Kidney (tissue), 14 donors: ENCODE results near the gene TGFB1. TPM values are rescaled to one million over a fixed set of nuclear protein-coding genes. Genes with fewer than 3 reads are reported as not detected.

Experiments
- DNase-seq, 5 donors: peaks; one replicate each; pipeline ENCODE4 v3.0.0-alpha.2; 2013 to 2020
- FAIRE-seq: peaks from 2 replicates; lab custom pipeline; 2012; peaks lifted over from hg19 to GRCh38; lab: Jason Lieb, UNC
- H3K27ac ChIP-seq, 2 donors: one replicate each; pipeline ENCODE4 v1.7.0; 2013; ENCODE audit warnings: low read depth in 2 of 2, low read length in 2 of 2, inconsistent platforms in 1 of 2
- H3K27me3 ChIP-seq: one replicate; pipeline ENCODE4 v1.7.1; 2013; ENCODE audit warnings: low read length, inconsistent platforms; ENCODE audit not compliant: control insufficient read depth, insufficient read depth
- H3K36me3 ChIP-seq, 3 donors: one replicate each; pipeline versions ENCODE4 v1.7.0 to v1.7.1; 2013; ENCODE audit warnings: low read length in 3 of 3, control low read depth in 1 of 3, inconsistent platforms in 1 of 3; ENCODE audit not compliant: insufficient read depth in 3 of 3, control insufficient read depth in 2 of 3
- H3K4me1 ChIP-seq, 3 donors: one replicate each; pipeline versions ENCODE4 v1.7.0 to v1.7.1; 2013; ENCODE audit warnings: low read length in 3 of 3, inconsistent platforms in 1 of 3, low read depth in 1 of 3; ENCODE audit not compliant: control insufficient read depth in 2 of 3, insufficient read depth in 2 of 3
- H3K4me3 ChIP-seq, 3 donors: one replicate each; pipeline versions ENCODE4 v1.7.0 to v1.8.1; 2013; ENCODE audit warnings: low read length in 3 of 3, control low read depth in 1 of 3, inconsistent platforms in 1 of 3
- H3K9ac ChIP-seq, 3 donors: one replicate each; pipeline versions ENCODE4 v1.7.0 to v1.7.1; 2013; ENCODE audit warnings: low read length in 3 of 3, control low read depth in 1 of 3, inconsistent platforms in 1 of 3
- H3K9me3 ChIP-seq, 3 donors: one replicate each; pipeline versions ENCODE4 v1.7.0 to v1.7.1; 2013; ENCODE audit warnings: low read length in 3 of 3, control low read depth in 1 of 3, inconsistent platforms in 1 of 3; ENCODE audit not compliant: control insufficient read depth in 2 of 3, insufficient read depth in 1 of 3
- intact Hi-C: fragments of 100-400 bp; cut with DNase I; formaldehyde crosslinking; loops from one replicate; pipeline ENCODE4 v1.11.1; 2022
- polyA plus RNA-seq: library from polyadenylated mRNA; stranded (reverse); fragments of 350-450 nt; fragmentation: Illumina TruSeq; extraction: RNeasy Lipid Tissue Mini Kit (QIAGEN cat#74804); gene quantifications from one replicate; pipeline ENCODE4 v1.2.3, GENCODE V29; 2014; ENCODE audit warnings: low read depth, low replicate concordance; ENCODE audit not compliant: insufficient read depth
- total RNA-seq: library from RNA; stranded (reverse); fragmentation: NEBNext Ultra II Directional; extraction: Animal tissue kit (Norgen Biotek cat#: 25700); gene quantifications from one replicate; pipeline ENCODE4 v1.2.1, GENCODE V29; 2021
- TF ChIP-seq, protein P1 (sequence below): IDR thresholded peaks from 3 replicates; pipeline ENCODE4 v1.5.1; 2012; ENCODE audit warnings: mild to moderate bottlenecking, moderate library complexity, borderline replicate concordance; ENCODE audit not compliant: insufficient read depth; ENCODE audit errors: extremely low read depth
- donor health status: control.
- donor health status: control.
- donor health status: control.
- donor health status: control.
- donor health status: control.
- donor health status: DM: yes; HTN: yes; CAD: no.
- donor health status: Normal renal cell carcinoma (clear cell type).

TGFB1 gene
- total and polyA plus RNA-seq, 2 donors from 2014 or later: 19.1 to 48.0 TPM

DNA sequence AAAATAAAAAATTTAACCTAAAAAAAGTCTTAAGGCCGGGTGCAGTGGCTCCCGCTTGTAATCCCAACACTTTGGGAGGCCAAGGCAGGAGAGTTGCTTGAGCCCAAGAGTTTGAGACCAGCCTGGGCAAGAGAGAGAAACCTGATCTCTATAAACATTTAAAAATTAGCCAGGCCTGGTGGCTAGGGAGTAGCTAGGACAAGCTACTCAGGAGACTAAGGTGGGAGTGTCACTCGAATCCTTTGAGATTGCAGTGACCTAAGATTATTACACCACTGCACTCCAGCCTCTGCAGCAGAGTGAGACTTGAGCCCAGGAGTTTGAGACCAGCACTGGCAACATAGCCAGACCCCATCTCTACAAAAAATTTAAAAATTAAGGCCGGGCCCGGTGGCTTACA, 42.6 kb downstream of the TGFB1 start:
- peak overlapping the region in 1 of 3 donors; percentile 82 for H3K9ac ChIP-seq
- H3K27ac ChIP-seq: no peak overlapping the region
- peaks cover 0 to 15% (median 9%) of the 10 kb centered on the region in 3 donors for H3K4me1 ChIP-seq
- H3K9me3 ChIP-seq: no peaks in the 10 kb centered on the region
- TF ChIP-seq, protein P1, sequence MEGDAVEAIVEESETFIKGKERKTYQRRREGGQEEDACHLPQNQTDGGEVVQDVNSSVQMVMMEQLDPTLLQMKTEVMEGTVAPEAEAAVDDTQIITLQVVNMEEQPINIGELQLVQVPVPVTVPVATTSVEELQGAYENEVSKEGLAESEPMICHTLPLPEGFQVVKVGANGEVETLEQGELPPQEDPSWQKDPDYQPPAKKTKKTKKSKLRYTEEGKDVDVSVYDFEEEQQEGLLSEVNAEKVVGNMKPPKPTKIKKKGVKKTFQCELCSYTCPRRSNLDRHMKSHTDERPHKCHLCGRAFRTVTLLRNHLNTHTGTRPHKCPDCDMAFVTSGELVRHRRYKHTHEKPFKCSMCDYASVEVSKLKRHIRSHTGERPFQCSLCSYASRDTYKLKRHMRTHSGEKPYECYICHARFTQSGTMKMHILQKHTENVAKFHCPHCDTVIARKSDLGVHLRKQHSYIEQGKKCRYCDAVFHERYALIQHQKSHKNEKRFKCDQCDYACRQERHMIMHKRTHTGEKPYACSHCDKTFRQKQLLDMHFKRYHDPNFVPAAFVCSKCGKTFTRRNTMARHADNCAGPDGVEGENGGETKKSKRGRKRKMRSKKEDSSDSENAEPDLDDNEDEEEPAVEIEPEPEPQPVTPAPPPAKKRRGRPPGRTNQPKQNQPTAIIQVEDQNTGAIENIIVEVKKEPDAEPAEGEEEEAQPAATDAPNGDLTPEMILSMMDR: no peak
- FAIRE-seq (no peak), DNase-seq (peak in 2 of 5 donors; percentile 18 to 31)
- intact Hi-C loops: no loop called here
- H3K27me3 ChIP-seq: no peaks in the 10 kb centered on the region
- peak overlapping the region; percentile 82 to 99 (median 85) for H3K4me3 ChIP-seq
- peaks cover 0 to 22% (median 9%) of the 10 kb centered on the region in 3 donors for H3K36me3 ChIP-seq

DNA sequence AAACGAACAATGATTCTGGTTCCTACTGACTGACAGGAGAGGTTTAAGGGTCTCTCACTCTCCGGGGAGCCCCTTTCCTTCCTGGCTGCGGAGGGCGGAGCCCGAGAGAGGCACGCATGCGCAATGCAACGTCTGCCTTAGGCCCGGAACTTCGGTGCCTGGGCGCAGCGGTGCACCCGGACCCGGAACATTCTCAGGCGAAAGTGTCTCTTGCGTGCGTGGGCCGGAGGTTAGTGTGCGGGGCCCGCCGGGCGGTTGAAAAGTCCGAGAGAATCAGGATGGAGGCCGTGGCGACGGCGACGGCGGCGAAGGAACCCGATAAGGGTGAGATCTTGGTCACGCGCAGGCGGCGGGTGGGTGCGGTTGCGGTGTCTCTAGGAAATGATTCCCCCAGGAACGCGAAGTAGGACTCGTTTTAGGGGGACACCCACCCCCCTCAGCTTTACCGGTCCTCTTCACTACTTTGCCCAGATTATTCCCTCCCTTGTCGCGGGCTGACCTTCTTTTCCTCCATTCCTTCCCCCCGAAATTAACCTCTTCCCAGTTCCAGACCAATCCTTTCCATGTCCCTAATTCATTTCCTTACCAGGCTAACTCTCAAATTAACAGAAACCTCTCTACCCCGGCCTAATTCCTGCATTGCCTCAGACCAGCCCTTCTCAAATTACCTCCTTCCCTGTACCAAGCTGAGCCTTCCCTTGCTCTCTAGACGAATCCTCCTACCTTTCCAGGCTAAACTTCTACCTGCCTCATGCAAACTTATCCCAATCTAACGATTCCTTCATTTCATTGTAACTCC, 43.5 kb downstream of the TGFB1 start, which contains the start of gene CCDC97:
Gene CCDC97, plus strand, starts transcription at position 140 of the 799 bp plus-strand sequence. Its CDS starts 139 bp downstream, at position 279.
- Histone ChIP-seq H3K27ac (peak within 1 kb of the TSS; percentile 95 to 96), H3K36me3 (peaks cover 0 to 25% (median 12%) of the 10 kb centered on the region in 3 donors), H3K4me3 (peak within 1 kb of the TSS; percentile 82 to 99 (median 85)), H3K27me3 (no peaks in the 10 kb centered on the region), H3K9me3 (no peaks in the 10 kb centered on the region), H3K4me1 (peaks cover 0 to 15% (median 9%) of the 10 kb centered on the region in 3 donors), H3K9ac (peak within 1 kb of the TSS; percentile 79 to 98 (median 82))
- TF ChIP-seq, protein P1: no peak
- intact Hi-C loops: no loop called here
- no peak for FAIRE-seq
- DNase-seq: peak; percentile 92 to 96 (median 95)

DNA sequence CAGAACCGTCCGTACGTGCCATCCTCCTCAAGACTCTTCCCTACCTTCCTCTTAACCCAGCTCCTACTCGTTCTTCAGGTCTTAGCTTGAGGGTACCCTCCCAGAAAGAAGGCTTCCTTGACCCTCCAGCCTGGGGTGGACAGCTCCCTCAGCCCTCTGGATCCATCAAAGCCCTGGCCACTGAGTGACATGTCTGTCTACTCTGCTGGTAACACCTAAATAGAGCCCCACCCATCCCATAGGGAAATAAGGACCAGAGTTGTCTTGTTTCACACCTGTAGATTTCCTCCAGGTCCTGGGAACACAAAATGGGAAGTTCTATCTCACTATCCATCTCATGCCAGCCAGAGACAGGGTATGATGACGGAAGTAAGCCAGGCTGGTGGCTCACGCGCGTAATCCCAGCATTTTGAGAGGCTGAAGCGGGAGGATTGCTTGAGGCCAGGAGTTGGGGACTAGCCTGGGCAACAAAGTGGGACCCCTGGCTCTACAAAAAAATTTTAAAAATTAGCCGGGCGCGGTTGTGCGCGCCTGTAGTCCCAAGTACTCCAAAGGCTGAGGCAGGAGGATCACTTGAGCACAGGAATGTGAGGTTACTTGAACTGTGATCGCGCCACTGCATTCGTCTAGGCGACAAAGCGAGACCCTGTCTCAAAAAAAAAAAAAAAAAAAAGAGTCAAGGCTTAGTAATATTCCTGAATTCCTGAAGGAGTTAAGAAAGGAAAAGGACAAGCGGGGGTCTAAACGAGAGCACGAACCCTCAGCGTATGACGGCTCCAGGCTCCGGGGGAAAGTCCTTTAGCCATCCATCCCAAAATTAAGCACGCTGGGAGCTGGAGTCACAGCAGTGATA, 44.3 kb downstream of the TGFB1 start:
- peak overlapping the region; percentile 79 to 98 (median 82) for H3K9ac ChIP-seq
- H3K4me1 ChIP-seq: peaks cover 0 to 15% (median 9%) of the 10 kb centered on the region in 3 donors
- peak overlapping the region; percentile 95 to 96 for H3K27ac ChIP-seq
- H3K36me3 ChIP-seq: peaks cover 6 to 33% (median 19%) of the 10 kb centered on the region in 3 donors
- TF ChIP-seq, protein P1: no peak
- FAIRE-seq (no peak), DNase-seq (peak in 1 of 5 donors; percentile 58)
- H3K4me3 ChIP-seq: peak overlapping the region; percentile 82 to 99 (median 85)
- intact Hi-C loops: no loop called here
- H3K27me3 ChIP-seq: no peaks in the 10 kb centered on the region
- H3K9me3 ChIP-seq: no peaks in the 10 kb centered on the region
